Kidney epithelial cell (primary cell): Measurements from ENCODE around the gene CDH22. TPM values are rescaled to one million over a fixed set of nuclear protein-coding genes. Genes with fewer than 3 reads are reported as not detected.

Experiments used
- DNase-seq: peaks from one replicate; pipeline ENCODE4 v3.0.0-alpha.2; 2010; ENCODE audit warnings: low read depth
- H3K27me3 ChIP-seq: 2 replicates; pipeline ENCODE4 v1.6.0; 2011; ENCODE audit warnings: low read length; ENCODE audit not compliant: control insufficient read depth, insufficient read depth
- H3K36me3 ChIP-seq: 2 replicates; pipeline ENCODE4 v1.5.1; 2011; ENCODE audit warnings: low read length; ENCODE audit not compliant: control insufficient read depth, insufficient read depth
- H3K4me3 ChIP-seq: 2 replicates; pipeline ENCODE4 v1.5.1; 2011; ENCODE audit warnings: low read depth, mild to moderate bottlenecking, control low read depth, low read length
- total RNA-seq: library from RNA; depleted of rRNA; stranded (reverse); fragments of >200 nt; gene quantifications from 2 replicates; pipeline ENCODE4 v1.2.3, GENCODE V29; 2015
- TF ChIP-seq, protein P1 (sequence below): IDR thresholded peaks from 2 replicates; pipeline ENCODE4 v1.5.1; 2011; ENCODE audit warnings: mild to moderate bottlenecking, moderate library complexity, low read length, control low read depth, inconsistent platforms; ENCODE audit not compliant: insufficient read depth, poor library complexity, severe bottlenecking

CDH22 gene
- total RNA-seq, 1 donor from 2014 or later = not detected

DNA sequence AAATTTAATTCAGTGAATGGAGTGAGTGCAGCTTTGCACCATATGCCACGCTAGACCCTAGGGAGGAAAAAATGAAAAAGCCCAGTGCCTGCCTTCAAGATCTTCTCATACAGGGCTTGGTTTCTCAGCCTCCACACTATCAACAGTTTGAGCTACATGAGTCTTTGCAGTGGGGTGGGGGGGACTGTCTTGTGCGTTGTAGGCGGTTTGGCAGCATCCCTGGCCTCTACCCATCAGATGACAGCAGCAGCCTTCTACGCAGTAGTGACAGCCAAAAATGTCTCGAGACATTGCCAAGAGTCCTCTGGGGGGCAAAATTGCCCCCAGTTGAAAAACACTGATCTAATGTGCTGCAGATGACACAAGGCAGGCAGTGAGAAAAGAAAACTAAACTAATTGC lies 6.2 kb downstream of the CDH22 start:
- no peak overlapping the region for H3K4me3 ChIP-seq
- TF ChIP-seq, protein P1, sequence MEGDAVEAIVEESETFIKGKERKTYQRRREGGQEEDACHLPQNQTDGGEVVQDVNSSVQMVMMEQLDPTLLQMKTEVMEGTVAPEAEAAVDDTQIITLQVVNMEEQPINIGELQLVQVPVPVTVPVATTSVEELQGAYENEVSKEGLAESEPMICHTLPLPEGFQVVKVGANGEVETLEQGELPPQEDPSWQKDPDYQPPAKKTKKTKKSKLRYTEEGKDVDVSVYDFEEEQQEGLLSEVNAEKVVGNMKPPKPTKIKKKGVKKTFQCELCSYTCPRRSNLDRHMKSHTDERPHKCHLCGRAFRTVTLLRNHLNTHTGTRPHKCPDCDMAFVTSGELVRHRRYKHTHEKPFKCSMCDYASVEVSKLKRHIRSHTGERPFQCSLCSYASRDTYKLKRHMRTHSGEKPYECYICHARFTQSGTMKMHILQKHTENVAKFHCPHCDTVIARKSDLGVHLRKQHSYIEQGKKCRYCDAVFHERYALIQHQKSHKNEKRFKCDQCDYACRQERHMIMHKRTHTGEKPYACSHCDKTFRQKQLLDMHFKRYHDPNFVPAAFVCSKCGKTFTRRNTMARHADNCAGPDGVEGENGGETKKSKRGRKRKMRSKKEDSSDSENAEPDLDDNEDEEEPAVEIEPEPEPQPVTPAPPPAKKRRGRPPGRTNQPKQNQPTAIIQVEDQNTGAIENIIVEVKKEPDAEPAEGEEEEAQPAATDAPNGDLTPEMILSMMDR = no peak
- peaks cover 22% of the 10 kb centered on the region for H3K27me3 ChIP-seq
- H3K36me3 ChIP-seq = no peaks in the 10 kb centered on the region
- DNase-seq = no peak

- H3K27me3 ChIP-seq = peaks cover 7% of the 10 kb centered on the region
- H3K36me3 ChIP-seq = no peaks in the 10 kb centered on the region
- no peak overlapping the region for H3K4me3 ChIP-seq
- TF ChIP-seq, protein P1 = no peak
- DNase-seq = no peak
Observed at GRCh38 chr20:46300281-46300680, 8.0 kb downstream of the CDH22 start.

GRCh38 chr20:46299078-46299477 lies 9.2 kb downstream of the CDH22 start:
- no peak for DNase-seq
- H3K36me3 ChIP-seq = no peaks in the 10 kb centered on the region
- H3K27me3 ChIP-seq = peaks cover 8% of the 10 kb centered on the region
- no peak overlapping the region for H3K4me3 ChIP-seq
- TF ChIP-seq, protein P1 = no peak

GRCh38 chr20:46298374-46298773 lies 9.9 kb downstream of the CDH22 start:
- H3K27me3 ChIP-seq = peaks cover 8% of the 10 kb centered on the region

DNA sequence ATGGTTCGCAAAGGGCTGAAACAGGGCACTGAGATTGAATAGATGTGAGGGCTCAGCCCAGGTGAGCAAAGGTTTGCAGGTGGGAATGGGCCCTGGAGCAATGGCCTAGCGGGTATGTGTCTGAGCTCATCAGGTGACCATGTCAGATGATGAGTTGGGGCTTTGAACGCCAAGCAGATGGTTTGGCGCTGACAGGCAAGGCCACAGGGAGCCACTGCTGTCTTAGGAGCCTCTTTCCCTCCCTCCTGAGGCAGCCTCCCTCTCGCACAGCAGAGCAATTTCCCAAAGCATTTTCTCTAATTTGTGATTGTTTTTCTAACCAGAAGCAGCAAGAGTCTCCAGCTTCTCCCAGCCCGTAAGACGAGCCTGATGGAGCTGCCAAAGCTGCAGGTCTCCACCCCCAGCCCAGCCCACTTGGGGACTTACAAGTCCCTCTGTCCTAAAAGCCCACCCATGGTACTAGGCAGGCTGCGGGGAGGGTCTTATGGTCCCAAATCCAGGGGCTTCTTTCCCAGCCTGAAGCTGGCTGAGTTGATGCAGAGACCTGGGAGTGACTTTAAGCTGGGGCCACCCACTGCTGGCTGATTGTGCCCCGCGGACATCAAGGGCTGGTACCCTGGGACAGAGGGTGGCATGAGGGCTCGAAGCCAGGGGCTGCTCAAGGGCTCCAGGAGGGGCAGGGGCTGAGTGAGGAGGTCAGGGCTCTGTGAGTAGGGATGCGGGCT lies 11.6 kb downstream of the CDH22 start:
- H3K27me3 ChIP-seq = peaks cover 8% of the 10 kb centered on the region
- no peak for DNase-seq
- TF ChIP-seq, protein P1 = no peak

More at GRCh38 chr20:46298374-46298773, 9.9 kb downstream of the CDH22 start:
- TF ChIP-seq, protein P1 = no peak
- Histone ChIP-seq H3K4me3 (no peak overlapping the region), H3K36me3 (no peaks in the 10 kb centered on the region)
- no peak for DNase-seq

GRCh38 chr20:46293084-46293483 lies 15.2 kb downstream of the CDH22 start:
- no peak overlapping the region for H3K4me3 ChIP-seq
- H3K36me3 ChIP-seq = no peaks in the 10 kb centered on the region
- TF ChIP-seq, protein P1 = no peak
- peaks cover 8% of the 10 kb centered on the region for H3K27me3 ChIP-seq
- DNase-seq = no peak

More for the DNA sequence above, 11.6 kb downstream of the CDH22 start:
- Histone ChIP-seq H3K36me3 (no peaks in the 10 kb centered on the region), H3K4me3 (no peak overlapping the region)
